HG03045 (cell line): Measurements from ENCODE around the gene HS6ST2.
"Not testable (repeated sequence)": the region's sequence is repeated elsewhere in the genome, so short reads cannot be mapped to it uniquely, and the experiment has no call there.

Source experiments
- ATAC-seq: cut with Tn5 transposase; IDR thresholded peaks from one replicate; pipeline ENCODE4 v1.9.1; 2021; ENCODE audit warnings: mild to moderate bottlenecking, moderate library complexity; ENCODE audit not compliant: unreplicated experiment

Gene HS6ST2

GRCh38 chrX:132945055-132945599 is 13.3 kb downstream of the HS6ST2 start:
- ATAC-seq = not testable (repeated sequence)

DNA sequence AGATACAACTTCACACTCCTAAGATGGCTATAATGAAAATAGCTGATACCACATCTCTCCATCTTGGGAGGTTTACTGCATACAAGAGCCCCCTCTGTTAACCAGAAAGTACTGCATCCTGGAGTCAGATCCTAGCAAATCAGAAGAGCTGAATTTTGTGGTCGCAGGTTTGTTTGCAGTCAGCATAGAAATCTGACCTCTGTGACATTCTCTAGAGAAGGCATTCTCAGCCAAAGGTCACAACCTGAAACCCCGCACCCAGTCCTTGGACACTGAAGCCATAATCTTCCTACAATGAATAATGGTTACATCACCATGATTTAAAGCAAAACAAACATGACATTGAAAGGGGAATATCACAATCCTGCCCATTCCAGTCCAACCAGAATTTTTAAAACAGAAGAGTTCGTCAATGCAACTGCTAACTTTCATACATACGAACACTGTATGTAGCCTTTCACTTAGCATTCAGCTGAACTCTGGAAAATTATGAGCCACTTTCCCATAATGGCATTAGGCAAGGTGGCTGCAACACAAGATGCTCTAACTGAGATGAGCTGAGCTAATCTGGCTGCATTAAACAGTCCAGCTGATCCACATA is 17.6 kb downstream of the HS6ST2 start:
- no peak for ATAC-seq

- ATAC-seq = no peak
Measured at GRCh38 chrX:132933170-132933569, 25.3 kb downstream of the HS6ST2 start.

GRCh38 chrX:132924426-132924825 is 34.0 kb downstream of the HS6ST2 start:
- no peak for ATAC-seq

DNA sequence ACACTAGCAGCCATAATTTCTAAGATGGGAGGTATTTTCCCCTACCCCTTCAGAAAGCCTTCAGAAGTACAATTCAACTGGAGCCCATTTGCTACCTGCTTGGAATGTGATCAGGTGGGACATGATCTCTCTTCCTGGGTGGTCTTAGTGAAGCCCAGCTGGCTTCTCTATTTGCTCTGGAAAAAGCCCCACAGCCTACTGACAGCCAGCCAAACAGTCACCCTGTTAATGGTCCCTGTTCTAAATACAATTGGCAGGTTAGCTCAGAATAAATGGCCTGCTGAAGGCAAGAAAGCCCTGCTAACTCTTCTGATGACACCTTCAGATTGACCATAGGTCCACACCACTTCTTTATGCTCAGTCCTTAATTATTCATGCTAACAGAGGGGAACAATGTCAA is 39.9 kb downstream of the HS6ST2 start:
- no peak for ATAC-seq

DNA sequence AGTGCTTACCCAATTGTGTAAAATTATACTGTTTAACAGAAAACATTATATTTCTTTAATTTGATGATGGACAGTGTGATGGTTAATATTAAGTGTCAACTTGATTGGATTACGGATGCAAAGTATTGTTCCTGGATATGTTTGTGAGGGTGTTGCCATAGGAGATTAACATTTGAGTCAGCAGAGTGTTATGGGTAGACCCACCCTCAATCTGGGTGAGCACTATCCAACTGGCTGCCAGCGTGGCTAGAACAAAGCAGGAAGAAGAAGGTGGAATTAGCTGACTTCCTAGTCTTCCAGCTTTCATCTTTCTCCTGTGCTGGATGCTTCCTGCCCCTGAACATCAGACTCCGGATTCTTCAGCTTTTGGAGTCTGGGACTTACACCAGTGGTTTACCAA is 42.1 kb downstream of the HS6ST2 start:
- ATAC-seq = no peak

GRCh38 chrX:132909643-132910042 is 48.8 kb downstream of the HS6ST2 start:
- ATAC-seq = no peak

DNA sequence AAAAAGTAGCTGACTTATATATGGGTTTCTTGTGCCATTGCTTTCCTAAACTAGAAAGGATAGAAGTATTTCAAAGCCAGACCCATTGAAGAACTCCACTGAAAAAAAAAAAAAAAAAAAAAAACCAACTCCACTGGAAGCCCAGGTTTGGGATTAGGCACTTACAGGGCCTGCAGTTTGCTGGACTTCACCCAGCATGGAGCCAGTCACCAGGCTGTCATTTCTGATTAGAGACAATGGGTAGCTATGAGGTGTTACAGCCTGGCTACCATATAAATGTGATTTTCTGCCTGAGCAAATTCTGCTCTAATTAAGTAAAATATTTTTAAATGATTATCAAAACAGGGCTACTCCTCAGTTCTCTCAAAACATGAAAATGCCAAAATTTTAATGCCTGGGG is 49.5 kb downstream of the HS6ST2 start:
- no peak for ATAC-seq

DNA sequence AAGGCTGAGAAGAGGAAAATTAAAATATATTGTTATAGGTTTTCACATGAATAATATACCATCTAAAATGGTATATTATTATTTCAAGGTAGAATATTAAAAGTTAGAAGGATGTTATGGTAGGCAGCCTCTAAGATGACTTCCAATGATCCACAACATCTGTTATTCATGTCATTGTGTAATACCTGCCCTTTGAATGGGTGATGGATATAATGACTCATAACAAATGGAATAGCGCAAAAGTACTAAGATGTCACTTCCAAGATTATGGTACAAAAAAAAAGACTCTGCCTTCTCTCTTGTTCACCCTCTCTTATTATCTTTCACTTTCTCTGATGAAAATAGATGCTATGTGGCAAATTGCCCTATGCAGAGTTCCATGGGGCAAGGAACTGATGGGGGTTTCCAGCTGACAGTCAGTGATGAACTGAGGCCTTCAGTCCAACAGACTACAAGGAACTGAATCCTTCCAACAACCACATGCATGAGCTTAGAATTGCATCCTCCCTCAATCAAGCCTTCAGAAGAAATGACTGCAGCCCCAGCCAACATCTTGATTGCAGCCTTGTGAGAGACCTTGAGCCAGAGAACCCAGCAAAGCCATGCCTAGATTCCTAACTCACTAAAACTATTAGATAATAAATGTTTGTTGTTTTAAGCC is 57.7 kb downstream of the HS6ST2 start:
- ATAC-seq = no peak

GRCh38 chrX:132887569-132887968 is 70.9 kb downstream of the HS6ST2 start:
- ATAC-seq = no peak

GRCh38 chrX:132883358-132883915 is 75.0 kb downstream of the HS6ST2 start:
- ATAC-seq = no peak

- ATAC-seq = not testable (repeated sequence)
Measured at GRCh38 chrX:132880753-132881152, 77.7 kb downstream of the HS6ST2 start.

- ATAC-seq = no peak
Measured at GRCh38 chrX:132877954-132878536, 80.4 kb downstream of the HS6ST2 start.

DNA sequence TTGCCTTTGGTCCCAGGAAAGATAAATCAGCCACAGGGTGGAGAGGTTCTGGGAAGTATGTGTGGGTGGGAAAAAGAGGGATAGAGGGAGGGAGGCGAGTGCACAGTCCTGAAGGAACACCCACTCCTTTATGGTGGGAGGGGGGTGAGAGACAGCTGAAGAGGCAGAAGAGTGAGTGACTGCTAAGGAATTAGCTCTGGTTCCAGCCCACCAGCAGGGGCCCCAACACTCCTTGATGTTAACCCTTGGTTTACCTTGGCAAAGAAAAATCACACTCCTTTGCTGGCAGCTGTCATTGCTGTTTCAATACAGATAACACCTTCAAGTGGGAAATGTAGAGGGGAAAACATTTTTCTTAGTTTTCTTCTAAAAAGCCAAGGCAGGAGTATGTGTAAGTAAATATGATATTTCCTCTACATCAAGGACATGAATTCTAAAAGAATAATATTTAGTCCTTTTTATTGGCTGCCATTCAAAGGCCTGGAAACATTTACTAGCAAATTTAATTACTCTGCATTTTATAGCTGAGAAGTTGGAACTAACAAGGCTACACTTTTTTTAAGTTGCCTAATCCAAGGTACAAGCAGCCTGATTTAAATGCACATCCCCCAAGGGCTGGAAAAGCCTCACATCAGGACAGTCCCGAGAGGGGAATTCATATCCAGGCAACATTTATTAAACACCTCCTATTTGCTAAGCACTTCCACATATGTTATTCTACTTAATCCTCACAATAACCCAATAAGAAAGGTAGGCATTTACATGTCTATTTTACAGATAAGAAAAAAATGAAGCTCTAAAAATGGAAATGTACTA is 81.7 kb downstream of the HS6ST2 start:
- no peak for ATAC-seq

DNA sequence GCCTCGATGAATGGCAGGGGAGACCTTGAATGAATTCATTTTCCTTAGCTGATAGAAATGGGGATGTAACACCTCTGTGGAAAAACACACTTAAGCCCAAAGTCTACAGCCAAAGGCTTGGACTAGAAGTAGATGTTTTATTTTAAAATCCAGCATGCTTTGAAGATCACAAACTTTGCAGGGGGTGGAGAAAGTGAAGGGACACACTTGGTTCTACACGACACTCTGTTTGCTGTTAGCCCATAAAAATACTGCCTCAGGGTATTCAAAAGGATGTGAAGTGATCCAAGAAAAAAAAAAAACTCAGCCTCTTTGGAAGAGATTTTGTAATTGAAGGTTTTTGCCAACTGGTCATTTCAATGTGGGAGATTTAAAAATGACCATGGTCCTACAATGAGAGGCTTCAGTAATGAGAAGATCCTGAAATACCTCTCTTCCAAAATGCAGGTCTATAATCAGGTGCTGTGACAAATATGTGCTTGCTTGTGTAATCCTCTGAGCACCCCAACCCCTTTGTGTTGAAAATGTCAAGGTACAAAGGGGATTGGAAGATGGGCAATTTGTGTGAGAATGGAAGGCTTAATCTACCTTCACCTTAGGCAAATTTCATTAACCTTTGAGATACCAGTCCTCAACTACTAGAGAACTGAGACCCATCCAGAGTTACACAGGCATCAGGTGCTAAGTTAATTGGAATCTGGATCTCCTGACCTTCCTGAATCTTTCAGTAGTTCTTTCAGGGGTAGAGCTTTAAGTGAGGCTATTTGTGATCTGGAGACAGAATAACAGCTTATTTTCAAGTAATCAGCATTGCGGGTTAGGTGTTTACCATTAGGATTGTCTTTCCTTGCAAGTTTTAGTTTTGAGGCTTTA is 82.5 kb downstream of the HS6ST2 start:
- no peak for ATAC-seq

DNA sequence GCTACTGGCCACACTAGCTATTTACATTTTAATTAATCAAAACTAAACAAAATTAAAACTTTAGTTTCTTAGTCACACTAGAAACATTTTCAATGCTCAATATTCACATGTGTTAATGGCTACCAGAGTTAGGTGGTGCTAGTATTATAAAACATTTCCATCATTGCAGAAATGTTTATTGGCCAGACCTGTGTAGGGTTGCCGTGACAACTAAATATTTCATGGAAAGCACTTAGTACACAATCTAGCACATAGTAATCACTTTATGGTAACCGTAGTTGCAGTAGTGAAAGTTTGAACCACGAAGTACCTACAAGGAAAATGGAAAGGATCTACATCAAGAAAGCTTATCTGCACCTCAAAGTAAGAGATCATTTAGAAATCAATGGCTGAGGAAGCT is 95.9 kb downstream of the HS6ST2 start:
- no peak for ATAC-seq

- ATAC-seq = no peak
Measured at GRCh38 chrX:132861076-132861475, 97.4 kb downstream of the HS6ST2 start.

GRCh38 chrX:132860200-132860599 is 98.2 kb downstream of the HS6ST2 start:
- no peak for ATAC-seq

DNA sequence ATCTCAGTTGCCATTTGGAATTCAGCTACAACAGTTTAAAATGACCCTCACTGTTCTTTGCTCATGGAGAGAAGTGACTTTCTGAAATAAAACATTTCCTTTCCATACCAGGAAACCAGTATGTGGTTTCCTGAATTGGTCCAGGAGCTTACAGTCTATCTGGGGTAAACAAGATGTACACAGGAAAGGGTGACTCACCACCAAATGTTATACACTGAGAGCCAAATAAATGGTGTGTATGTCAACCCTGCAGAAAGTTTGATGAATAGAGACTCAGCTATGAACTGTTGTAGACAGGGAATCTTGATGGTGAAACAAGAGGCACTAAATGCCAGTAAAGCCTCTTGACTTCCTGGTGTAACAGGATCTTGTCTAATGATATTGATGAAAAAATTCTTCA is 100.4 kb downstream of the HS6ST2 start:
- ATAC-seq = no peak

DNA sequence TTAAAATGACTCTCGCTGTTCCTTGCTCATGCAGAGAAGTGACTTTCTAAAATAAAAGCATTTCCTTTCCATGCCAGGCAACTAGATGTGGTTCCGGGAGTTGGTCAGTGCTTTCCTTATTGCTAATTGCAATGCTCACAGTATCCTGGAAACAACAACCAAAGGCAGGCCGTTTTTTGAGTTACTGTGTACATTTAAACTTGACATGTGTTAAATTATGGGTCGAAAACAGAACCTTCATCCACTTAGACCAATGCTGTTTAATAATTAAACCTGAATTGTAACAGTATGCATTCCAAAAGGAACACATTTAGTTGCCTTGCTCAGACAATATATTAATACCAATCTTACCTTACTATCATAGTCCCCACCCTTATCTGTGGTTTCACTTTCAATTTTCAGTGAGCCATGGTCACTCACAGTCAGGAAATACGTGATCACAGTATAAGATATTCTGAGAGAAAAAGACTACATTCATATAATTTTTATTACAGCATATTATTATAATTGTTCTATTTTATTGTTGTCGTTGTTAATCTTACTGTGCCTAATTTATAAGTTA is 102.6 kb downstream of the HS6ST2 start:
- no peak for ATAC-seq
